Psoas muscle (tissue), 8 donors: ENCODE results near the gene MS4A5. TPM values are rescaled to one million over a fixed set of nuclear protein-coding genes. Genes with fewer than 3 reads are reported as not detected.

Experiments
- ATAC-seq, 4 donors: fragments of 200-7000 bp; cut with Tn5 transposase; one replicate each; pipeline ENCODE4 v1.9.1; 2020; ENCODE audit warnings: moderate library complexity in 3 of 4, mild to moderate bottlenecking in 2 of 4
- DNase-seq, 2 donors: peaks; one replicate each; pipeline ENCODE4 v3.0.0-alpha.2; 2020
- H3K27ac ChIP-seq: fragments of 200-600 bp; one replicate; pipeline ENCODE4 v1.8.0; 2022
- H3K27me3 ChIP-seq, 3 donors: fragments of 200-600 bp in 1 of 3; one replicate each; pipeline versions ENCODE4 v1.6.1 to v1.8.0; 2013 to 2022; ENCODE audit warnings: low read length in 2 of 3, mild to moderate bottlenecking in 2 of 3, moderate library complexity in 1 of 3; ENCODE audit not compliant: insufficient read depth in 3 of 3
- H3K36me3 ChIP-seq, 2 donors: fragments of 200-600 bp in 1 of 2; one replicate each; pipeline versions ENCODE4 v1.6.1 to v1.8.0; 2013 to 2022; ENCODE audit warnings: low read depth in 1 of 2, mild to moderate bottlenecking in 1 of 2, moderate library complexity in 1 of 2; ENCODE audit not compliant: insufficient read depth in 1 of 2
- H3K4me1 ChIP-seq: fragments of 200-600 bp; one replicate; pipeline ENCODE4 v1.8.0; 2022
- H3K4me3 ChIP-seq: fragments of 200-600 bp; one replicate; pipeline ENCODE4 v1.8.0; 2022; ENCODE audit warnings: mild to moderate bottlenecking
- H3K9me3 ChIP-seq: fragments of 200-600 bp; one replicate; pipeline ENCODE4 v1.8.0; 2022
- CTCF ChIP-seq: fragments of 200-600 bp; IDR thresholded peaks from one replicate; pipeline ENCODE4 v1.8.0; 2022; ENCODE audit warnings: antibody characterized with exemption
- WGBS, 3 donors: extraction: QIAGEN DNeasy Blood & Tissue Kit; methylation state at CpG; one replicate each; pipeline versions ENCODE4 v1.1.6 to v1.1.7; 2013; 5-methylcytosine and 5-hydroxymethylcytosine counted together
- intact Hi-C, 2 donors: fragments of 100-400 bp; cut with DNase I; formaldehyde crosslinking; loops; one replicate each; pipeline versions ENCODE4 v1.11.0 to v1.14.2; 2022
- polyA plus RNA-seq, 3 donors: library from polyadenylated mRNA; stranded (reverse); fragments of 200-250 nt; gene quantifications; one replicate each; pipeline ENCODE4 v1.2.3, GENCODE V29; 2013
- total RNA-seq, 4 donors: library from RNA; stranded (reverse); fragmentation: NEBNext Ultra II Directional in 2 of 4; extraction: Animal tissue kit (Norgen Biotek cat#: 25700) in 2 of 4; gene quantifications; one replicate each; pipeline versions ENCODE4 v1.2.1 to v1.2.4, GENCODE V29; 2021 to 2023
- donor health status: healthy with polysubstance abuse.
- donor health status: DM: no; HTN: no; CAD: no; lungs with moderate emphysema.
- donor health status: Bipolar disorder and iron deficiency.
- donor health status: healthy.
- donor health status: DM: yes; HTN: yes; CAD: no.
- donor health status: DM: no; HTN: no; CAD: no.
- donor health status: DM: no; HTN: no; CAD: no.
- donor health status: DM: yes; HTN: yes; CAD: no.

Gene MS4A5
- total and polyA plus RNA-seq, 7 donors, result not detected

- whole genome bisulfite sequencing, 3 donors, result 96 to 100% (median 97%) methylated on average over 1 of the region's 1 CpG
- no peaks in the 10 kb centered on the region for H3K27me3 ChIP-seq
- H3K4me1 ChIP-seq, result no peaks in the 10 kb centered on the region
- no peak for TF ChIP-seq CTCF
- no peak overlapping the region for H3K27ac ChIP-seq
- H3K9me3 ChIP-seq, result no peaks in the 10 kb centered on the region
- H3K36me3 ChIP-seq, result no peaks in the 10 kb centered on the region
- intact Hi-C loops, result no loop called here
- no peak overlapping the region for H3K4me3 ChIP-seq
- DNase-seq, result no peak
- no peak for ATAC-seq
Measured at GRCh38 chr11:60459345-60459744, 30.0 kb downstream of the MS4A5 start.

- no peaks in the 10 kb centered on the region for H3K9me3 ChIP-seq
- H3K36me3 ChIP-seq, result no peaks in the 10 kb centered on the region
- H3K4me1 ChIP-seq, result no peaks in the 10 kb centered on the region
- intact Hi-C loops, result no loop called here
- ATAC-seq, result no peak
- 55 to 64% (median 63%) methylated on average over 2 of the region's 2 CpGs for WGBS, 3 donors
- TF ChIP-seq CTCF, result no peak
- DNase-seq, result no peak
- no peak overlapping the region for H3K4me3 ChIP-seq
- no peak overlapping the region for H3K27ac ChIP-seq
- H3K27me3 ChIP-seq, result no peaks in the 10 kb centered on the region
Measured at GRCh38 chr11:60468829-60469228, 39.5 kb downstream of the MS4A5 start.

DNA sequence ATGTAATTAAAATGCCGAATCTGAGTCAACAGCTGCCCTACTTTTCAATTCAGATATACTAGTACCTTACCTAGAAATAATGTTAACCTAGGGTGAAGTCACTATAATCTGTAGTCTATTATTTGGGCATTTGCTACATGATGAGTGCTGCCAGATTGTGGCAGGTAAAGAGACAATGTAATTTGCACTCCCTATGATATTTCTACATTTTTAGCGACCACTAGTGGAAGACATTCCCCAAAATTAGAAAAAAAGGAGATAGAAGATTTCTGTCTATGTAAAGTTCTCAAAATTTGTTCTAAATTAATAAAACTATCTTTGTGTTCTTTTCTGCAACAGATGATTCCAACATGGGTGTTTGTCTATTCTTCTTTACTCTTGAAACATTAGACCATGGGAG is 40.4 kb downstream of the MS4A5 start:
- intact Hi-C loops, result no loop called here
- ATAC-seq, result no peak
- no peaks in the 10 kb centered on the region for H3K9me3 ChIP-seq
- H3K4me3 ChIP-seq, result no peak overlapping the region
- H3K36me3 ChIP-seq, result no peaks in the 10 kb centered on the region
- no peaks in the 10 kb centered on the region for H3K4me1 ChIP-seq
- H3K27me3 ChIP-seq, result no peaks in the 10 kb centered on the region
- no peak for TF ChIP-seq CTCF
- WGBS, 3 donors, result 55 to 59% (median 58%) methylated on average over 2 of the region's 2 CpGs
- no peak overlapping the region for H3K27ac ChIP-seq
- DNase-seq, result no peak

- TF ChIP-seq CTCF, result no peak
- intact Hi-C loops, result no loop called here
Measured at GRCh38 chr11:60477035-60477445, 47.7 kb downstream of the MS4A5 start.

GRCh38 chr11:60482361-60482760 is 53.0 kb downstream of the MS4A5 start:
- intact Hi-C loops, result no loop called here
- H3K27me3 ChIP-seq, result peaks cover 0 to 2% (median 0%) of the 10 kb centered on the region in 3 donors
- H3K4me1 ChIP-seq, result no peaks in the 10 kb centered on the region
- no peak for TF ChIP-seq CTCF
- no peak for DNase-seq
- no peak overlapping the region for H3K4me3 ChIP-seq
- WGBS, 3 donors, result 41 to 54% (median 45%) methylated on average over 2 of the region's 2 CpGs
- H3K36me3 ChIP-seq, result no peaks in the 10 kb centered on the region
- H3K9me3 ChIP-seq, result no peaks in the 10 kb centered on the region
- H3K27ac ChIP-seq, result no peak overlapping the region
- ATAC-seq, result no peak

More at GRCh38 chr11:60477035-60477445, 47.7 kb downstream of the MS4A5 start:
- Histone ChIP-seq H3K27ac (no peak overlapping the region), H3K36me3 (no peaks in the 10 kb centered on the region), H3K4me1 (no peaks in the 10 kb centered on the region), H3K27me3 (peaks cover 0 to 2% (median 0%) of the 10 kb centered on the region in 3 donors), H3K4me3 (no peak overlapping the region), H3K9me3 (no peaks in the 10 kb centered on the region)
- ATAC-seq (no peak), DNase-seq (no peak)
- WGBS, 3 donors, result 69 to 77% (median 76%) methylated on average over 6 of the region's 6 CpGs
